Kidney epithelial cell (primary cell): Measurements from ENCODE around the gene FAM229A. TPM values are rescaled to one million over a fixed set of nuclear protein-coding genes. Genes with fewer than 3 reads are reported as not detected.

Source experiments
- DNase-seq: peaks from one replicate; pipeline ENCODE4 v3.0.0-alpha.2; 2010; ENCODE audit warnings: low read depth
- H3K27me3 ChIP-seq: 2 replicates; pipeline ENCODE4 v1.6.0; 2011; ENCODE audit warnings: low read length; ENCODE audit not compliant: control insufficient read depth, insufficient read depth
- H3K36me3 ChIP-seq: 2 replicates; pipeline ENCODE4 v1.5.1; 2011; ENCODE audit warnings: low read length; ENCODE audit not compliant: control insufficient read depth, insufficient read depth
- H3K4me3 ChIP-seq: 2 replicates; pipeline ENCODE4 v1.5.1; 2011; ENCODE audit warnings: low read depth, mild to moderate bottlenecking, control low read depth, low read length
- CTCF ChIP-seq: IDR thresholded peaks from 2 replicates; pipeline ENCODE4 v1.5.1; 2011; ENCODE audit warnings: mild to moderate bottlenecking, moderate library complexity, low read length, control low read depth, inconsistent platforms; ENCODE audit not compliant: insufficient read depth, poor library complexity, severe bottlenecking
- total RNA-seq: library from RNA; depleted of rRNA; stranded (reverse); fragments of >200 nt; gene quantifications from 2 replicates; pipeline ENCODE4 v1.2.3, GENCODE V29; 2015

Gene FAM229A
- total RNA-seq, 1 donor from 2014 or later, result 7.5 TPM

DNA sequence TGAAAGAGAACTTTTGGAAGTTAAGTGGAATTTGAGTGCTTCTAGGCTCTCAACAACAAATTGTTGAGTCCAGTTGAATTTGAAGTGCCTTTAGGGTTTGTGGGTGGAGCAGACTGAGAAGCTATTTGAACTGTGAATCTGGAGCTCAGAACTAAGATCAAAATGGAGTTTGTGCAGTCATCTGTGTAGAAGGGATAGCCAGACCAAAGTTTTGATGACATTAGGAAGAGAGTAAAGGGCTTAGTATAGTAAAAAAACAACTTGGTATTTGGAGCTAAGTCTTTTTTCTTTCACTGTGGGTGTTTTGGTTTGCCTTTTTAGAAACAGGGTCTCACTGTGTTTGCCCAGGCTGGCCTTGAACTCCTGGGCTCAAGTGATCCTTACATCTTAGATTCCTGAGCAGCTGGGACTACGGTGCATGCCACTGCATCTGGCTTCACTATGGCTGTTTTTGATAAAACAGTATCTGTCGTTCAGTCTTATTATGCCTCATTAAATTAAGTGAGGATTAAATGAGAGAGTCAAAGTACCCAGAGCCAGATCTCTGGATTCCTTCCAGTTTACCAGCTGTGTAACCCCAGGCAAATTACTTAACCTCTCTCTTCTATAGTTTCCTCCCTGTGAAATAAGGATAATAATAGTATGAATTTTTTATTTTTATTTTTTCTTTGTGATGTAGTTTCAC lies 50.4 kb downstream of the FAM229A start:
- TF ChIP-seq CTCF, result no peak
- H3K36me3 ChIP-seq, result no peaks in the 10 kb centered on the region
- H3K4me3 ChIP-seq, result no peak overlapping the region
- no peaks in the 10 kb centered on the region for H3K27me3 ChIP-seq
- no peak for DNase-seq

Other genes starting within 250 kb of the FAM229A start
- gene TXLNA, start 182.8 kb downstream of the FAM229A start, total RNA-seq, result 69.6 and 74.8 TPM in 2 replicates
- 7.0 and 8.8 TPM in 2 replicates for gene CCDC28B, start 161.9 kb downstream of the FAM229A start, total RNA-seq
- gene IQCC, start 156.8 kb downstream of the FAM229A start, total RNA-seq, result 2.5 and 5.3 TPM in 2 replicates
- not detected in 2 replicates for gene DCDC2B, start 153.4 kb downstream of the FAM229A start, total RNA-seq
- 20.2 and 21.1 TPM in 2 replicates for gene TMEM234, start 140.1 kb downstream of the FAM229A start, total RNA-seq
- gene EIF3I, start 140.1 kb downstream of the FAM229A start, total RNA-seq, result 265 and 275 TPM in 2 replicates
- 2.7 TPM in 1 of 2 replicates, not detected in the other for gene FAM167B, start 115.3 kb downstream of the FAM229A start, total RNA-seq
- gene LCK, start 111.2 kb downstream of the FAM229A start, total RNA-seq, result 6.2 and 10.3 TPM in 2 replicates
- gene HDAC1, start 70.4 kb downstream of the FAM229A start, total RNA-seq, result 72.3 and 85.7 TPM in 2 replicates
- gene MARCKSL1, start 26.3 kb downstream of the FAM229A start, total RNA-seq, result 184 and 187 TPM in 2 replicates
- not detected in 2 replicates for gene TSSK3, start 54 bp upstream of the FAM229A start, total RNA-seq
- gene BSDC1, start 32.0 kb upstream of the FAM229A start, total RNA-seq, result 81.6 and 83.6 TPM in 2 replicates
- 0.07 and 0.13 TPM in 2 replicates for gene ZBTB8B, start 102.6 kb upstream of the FAM229A start, total RNA-seq
- 7.5 and 9.0 TPM in 2 replicates for gene ZBTB8A, start 176.9 kb upstream of the FAM229A start, total RNA-seq